Endothelial cell of hepatic sinusoid (primary cell): ENCODE data around the gene LYPD3.

Source experiments
- in situ Hi-C: cut with HindIII; loops from 2 replicates; pipeline ENCODE4 v1.10.0; 2017; ENCODE audit warnings: low sequenced_read_pairs

Gene LYPD3

DNA sequence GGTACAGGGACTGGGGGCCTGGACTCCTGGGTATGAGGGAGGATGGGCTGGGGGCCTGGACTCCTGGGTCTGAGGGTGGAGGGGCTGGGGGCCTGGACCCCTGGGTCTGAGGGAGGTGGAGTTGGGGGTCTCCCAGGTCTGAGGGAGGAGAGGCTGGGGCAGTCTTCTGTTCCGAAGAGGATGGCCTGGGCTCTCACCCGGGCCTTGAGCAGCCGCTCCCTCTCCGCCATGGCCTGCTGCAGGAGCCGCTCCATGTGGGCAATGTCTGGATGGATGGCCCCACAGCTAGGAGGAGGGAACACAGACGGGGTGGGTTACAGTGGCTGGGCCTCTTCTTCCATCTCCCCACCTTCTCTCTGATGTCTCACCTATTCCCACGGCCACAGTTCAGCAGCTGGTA, 21.0 kb upstream of the LYPD3 start:
- in situ Hi-C loops, result no loop called here

DNA sequence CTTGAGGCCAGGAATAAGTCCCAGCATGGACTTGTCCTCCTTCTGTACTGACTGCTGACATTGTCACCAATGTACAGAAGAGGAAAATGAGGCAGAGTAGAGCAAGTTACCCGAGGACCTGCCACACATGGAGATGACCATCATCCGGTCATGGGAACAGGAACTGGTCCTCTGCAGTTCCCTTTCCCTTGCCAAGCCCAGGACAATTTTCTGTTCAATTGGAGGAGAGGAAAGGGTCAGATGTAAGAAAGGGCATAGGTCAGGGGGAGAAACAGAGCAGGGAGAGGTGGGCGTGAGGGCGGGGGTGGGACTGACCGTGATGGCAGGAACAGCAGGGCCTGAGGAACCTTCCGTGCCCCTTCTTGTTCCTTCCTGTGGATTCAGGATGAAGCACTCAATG, 20.5 kb upstream of the LYPD3 start:
- in situ Hi-C loops, result no loop called here

DNA sequence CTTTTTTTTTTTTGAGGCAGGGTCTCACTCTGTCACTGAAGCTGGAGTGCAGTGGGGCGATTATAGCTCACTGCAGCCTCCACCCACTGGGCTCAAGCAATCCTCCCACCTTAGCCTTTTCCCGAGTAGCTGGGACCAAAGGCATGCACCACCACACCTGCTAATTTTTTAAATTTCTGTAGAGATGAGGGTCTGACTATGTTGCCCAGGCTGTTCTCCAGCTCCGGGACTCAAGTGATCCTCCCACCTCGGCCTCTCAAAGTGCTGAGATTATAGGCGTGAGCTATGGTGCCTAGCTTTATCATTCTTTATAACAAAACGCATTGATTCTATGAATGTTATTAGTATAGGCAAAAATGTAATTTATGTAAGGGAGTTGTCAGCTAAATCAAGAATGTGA, 17.9 kb upstream of the LYPD3 start:
- in situ Hi-C loops, result no loop called here

- in situ Hi-C loops, result no loop called here
Measured at GRCh38 chr19:43482193-43482592, 16.8 kb upstream of the LYPD3 start.

GRCh38 chr19:43481701-43482100, 16.3 kb upstream of the LYPD3 start:
- in situ Hi-C loops, result no loop called here

- in situ Hi-C loops, result no loop called here
Measured at GRCh38 chr19:43480574-43480973, 15.2 kb upstream of the LYPD3 start.

DNA sequence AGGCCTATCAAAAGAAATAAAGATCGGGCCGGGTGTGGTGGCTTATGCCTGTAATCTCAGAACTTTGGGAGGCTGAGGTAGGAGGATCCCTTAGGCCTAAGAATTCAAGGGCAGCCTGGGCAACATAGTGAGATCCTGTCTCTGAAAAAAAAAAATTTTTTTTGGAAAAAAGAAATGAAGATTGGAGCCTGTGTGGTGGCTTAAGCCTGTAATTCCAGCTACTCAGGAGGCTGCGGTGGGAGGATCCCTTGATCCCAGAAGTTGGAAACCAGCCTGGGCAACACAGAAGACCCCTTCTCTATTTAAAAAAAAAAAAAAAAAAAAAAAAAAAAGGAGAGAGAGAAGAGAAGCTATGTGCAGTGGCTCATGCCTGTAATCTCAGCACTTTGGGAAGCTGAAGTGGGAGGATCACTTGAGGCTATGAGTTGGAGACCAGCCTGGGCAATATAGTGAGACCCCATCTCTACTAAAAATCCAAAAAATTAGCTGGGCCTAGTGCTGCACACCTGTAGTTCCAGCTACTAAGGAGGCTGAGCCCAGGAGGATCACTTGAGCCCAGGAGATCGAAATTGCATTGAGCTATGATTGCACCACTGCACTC, 14.7 kb upstream of the LYPD3 start:
- in situ Hi-C loops, result no loop called here

DNA sequence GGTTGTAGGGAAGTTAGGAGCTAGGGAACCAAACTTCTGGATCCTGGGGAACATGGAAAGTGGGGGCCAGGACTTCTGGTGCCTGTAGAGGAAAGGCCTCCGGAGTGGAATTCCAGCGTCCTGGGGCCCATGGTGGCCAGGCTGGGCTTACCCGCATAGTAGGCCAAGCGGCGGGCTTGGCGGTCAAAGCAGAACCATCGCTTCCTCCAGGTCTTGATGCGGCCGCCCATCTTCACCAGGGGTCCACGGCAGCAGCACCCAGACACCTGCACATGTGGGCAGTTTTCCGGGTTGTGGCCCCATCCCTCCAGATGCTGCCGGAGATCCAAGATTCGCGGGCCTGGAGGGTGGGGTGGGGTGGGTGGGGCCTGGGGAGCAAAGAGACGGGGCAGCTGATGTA, 13.8 kb upstream of the LYPD3 start:
- in situ Hi-C loops, result no loop called here

GRCh38 chr19:43478323-43478722, 12.9 kb upstream of the LYPD3 start:
- in situ Hi-C loops, result no loop called here

DNA sequence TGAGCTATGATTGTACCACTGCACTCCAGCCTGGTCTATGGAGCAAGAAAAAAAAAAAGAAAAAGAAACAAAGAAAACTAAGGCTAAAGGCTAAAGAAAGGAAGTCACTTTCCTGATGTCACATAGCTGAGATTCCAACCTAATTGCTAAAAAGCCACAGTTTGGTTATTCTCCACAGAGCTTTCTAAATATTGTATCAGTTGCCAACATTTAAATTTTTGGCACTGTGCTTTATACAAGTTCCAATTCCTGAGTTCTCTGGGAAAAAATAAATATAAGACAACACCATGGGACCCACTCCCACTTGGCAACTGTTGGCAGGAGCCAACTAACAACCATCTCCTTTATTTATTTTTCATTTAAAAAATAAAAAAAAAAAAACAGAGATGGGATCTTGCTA, 11.2 kb upstream of the LYPD3 start:
- in situ Hi-C loops, result no loop called here

DNA sequence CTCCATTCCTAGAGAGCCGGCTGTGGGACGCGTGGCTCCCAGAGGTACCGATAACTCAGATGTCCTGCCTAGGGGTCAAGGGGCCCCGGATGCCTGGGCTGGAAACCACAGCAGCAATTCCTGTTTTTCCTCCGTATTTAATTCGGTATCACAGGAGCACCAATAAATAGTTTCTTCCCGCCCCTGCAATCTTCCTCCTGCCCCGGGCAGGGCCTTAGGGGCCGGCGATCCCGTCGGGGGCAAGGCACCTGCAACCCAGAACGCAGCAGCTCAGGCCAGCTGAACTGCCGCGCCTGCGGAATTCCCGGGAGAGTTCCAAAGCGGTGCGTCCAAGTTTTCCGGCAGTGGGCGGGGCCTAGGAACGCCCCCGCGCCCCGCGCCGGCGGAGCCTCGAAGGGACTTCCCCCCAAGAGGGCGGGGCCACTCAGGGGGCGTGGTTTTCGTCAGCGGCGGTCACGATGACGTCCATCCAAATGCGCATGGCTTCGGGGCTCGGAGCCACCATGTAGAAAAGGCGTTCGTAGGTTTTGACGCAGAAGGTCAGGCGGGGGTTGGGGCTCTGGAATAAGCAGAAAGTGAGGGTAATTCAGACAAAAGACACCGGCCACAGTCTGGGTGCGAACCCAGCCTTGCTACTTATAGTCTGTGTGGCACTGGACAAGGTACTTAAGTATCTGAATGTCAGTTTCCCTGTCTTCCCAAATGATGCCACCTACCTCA, 9.7 kb upstream of the LYPD3 start:
- in situ Hi-C loops, result no loop called here

DNA sequence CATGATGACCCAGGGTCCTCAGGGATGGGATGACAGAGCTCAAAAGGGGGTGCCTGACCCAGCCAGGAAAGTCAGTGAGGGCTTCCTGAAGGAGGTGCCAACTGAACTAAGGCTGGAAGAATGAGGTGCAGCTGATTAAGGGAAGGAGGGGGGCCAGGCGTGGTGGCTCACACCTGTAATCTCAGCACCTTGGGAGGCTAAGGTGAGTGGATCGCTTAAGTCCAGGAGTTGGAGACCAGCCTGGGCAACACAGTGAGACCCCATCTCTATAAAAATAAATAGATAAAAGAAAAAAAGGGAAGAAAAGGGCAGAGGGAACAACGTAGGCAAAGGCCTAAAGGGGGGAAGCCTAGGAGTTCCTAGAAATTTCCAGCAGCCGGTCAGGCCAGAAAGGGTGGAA, 9.1 kb upstream of the LYPD3 start:
- in situ Hi-C loops, result no loop called here

DNA sequence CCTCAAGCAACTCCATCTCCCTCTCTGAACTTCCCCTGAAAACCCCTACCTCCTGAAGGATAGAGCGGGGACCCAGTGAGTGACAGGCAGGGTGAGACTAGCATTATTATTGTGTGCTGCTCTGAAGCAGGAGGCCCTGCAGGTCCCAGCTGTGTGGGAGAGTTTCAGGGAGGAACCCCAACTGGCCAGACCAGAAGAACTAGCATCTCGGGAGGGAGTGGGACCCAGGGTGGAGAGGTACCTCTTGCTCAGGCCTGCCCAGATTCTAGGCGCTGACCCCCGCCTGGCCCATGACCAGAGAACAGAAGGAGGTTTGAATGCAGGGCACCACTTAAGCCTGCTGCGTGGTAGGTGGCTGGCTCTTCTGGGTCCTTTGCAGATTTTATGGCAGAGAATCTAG, 5.7 kb upstream of the LYPD3 start:
- in situ Hi-C loops, result no loop called here

GRCh38 chr19:43470288-43470687, 4.9 kb upstream of the LYPD3 start:
- in situ Hi-C loops, result no loop called here

GRCh38 chr19:43469160-43469480, 3.7 kb upstream of the LYPD3 start:
- in situ Hi-C loops, result no loop called here

- in situ Hi-C loops, result no loop called here
Measured at GRCh38 chr19:43468354-43469159, 3.1 kb upstream of the LYPD3 start.

DNA sequence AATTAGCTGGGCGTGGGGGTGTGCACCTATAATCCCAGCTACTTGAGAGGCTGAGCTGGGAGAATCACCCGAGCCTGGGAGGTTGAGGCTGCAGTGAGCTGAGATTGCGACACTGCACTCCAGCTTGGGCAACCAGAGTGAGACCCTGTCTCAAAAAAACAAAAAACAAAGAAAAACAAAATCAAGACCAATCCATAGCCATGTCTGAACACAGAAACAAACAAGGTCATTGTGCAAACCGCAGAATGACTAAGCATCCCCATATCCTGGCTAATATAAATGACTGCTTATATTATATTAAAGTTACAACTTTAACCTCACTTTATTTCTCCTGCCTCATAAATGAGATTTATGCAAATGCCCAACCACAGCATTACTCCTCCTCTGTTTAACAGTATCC, 2.3 kb upstream of the LYPD3 start:
- in situ Hi-C loops, result no loop called here

DNA sequence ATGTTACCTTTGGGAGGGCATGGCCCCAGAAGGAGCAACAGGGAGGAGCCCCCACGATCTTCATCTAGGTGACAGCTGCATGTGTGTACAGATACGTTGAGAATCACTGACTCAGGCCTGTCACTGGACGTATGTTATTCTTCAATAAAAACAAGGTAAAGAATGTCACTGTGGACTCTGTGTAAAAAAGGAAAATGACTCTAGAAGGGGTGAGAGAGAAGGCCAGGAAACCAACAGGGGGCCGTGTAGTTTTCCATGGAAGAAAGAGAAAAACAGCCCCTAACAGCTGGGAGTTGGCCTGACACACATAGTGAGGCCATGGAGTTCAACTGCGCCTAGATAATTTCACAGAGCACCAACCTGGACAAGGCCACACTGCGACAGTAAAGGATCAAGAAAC, 1.9 kb upstream of the LYPD3 start:
- in situ Hi-C loops, result no loop called here

GRCh38 chr19:43466793-43467192, 1.4 kb upstream of the LYPD3 start:
- in situ Hi-C loops, result no loop called here

DNA sequence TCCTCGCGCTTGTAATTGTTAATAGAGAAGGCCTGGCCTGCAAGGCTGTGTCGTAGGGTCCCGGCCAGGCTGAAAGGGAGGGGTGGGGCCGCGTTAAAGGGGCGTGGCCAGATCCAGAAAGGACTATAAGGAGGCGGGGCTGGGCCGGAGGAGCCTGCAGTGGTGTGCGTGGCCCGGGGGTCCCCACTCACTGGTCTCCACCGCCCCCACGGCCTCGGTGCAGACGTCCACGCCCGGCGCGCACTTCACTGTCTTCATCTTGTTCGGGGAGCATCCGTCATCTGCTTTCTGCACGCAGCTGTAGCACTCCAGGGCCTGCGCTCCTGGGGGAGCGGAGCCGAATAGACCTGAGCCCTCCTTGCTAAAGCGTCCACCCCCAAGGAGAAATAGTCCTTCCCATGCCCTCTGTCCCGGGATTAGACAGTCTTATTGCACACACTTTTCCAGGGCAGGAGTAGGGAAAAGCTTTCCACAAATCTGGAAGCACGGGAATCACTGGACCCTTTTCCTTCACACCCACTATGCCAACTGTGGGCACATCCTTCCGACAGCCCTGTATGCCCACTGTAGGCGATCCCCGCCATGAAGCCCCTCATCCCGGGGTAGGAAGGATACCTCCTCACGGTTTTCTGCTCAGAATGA, 1.2 kb downstream of the LYPD3 start:
- in situ Hi-C loops, result no loop called here

- in situ Hi-C loops, result no loop called here
Measured at GRCh38 chr19:43463381-43464133, 1.9 kb downstream of the LYPD3 start.
